NCI-H524 (cell line): ENCODE results near the gene SPTSSB.

Source experiments
- DNase-seq, 2 experiments: peaks; one replicate each; lab custom pipeline; 2025; lab: John Stamatoyannopoulos, UW

SPTSSB gene

DNA sequence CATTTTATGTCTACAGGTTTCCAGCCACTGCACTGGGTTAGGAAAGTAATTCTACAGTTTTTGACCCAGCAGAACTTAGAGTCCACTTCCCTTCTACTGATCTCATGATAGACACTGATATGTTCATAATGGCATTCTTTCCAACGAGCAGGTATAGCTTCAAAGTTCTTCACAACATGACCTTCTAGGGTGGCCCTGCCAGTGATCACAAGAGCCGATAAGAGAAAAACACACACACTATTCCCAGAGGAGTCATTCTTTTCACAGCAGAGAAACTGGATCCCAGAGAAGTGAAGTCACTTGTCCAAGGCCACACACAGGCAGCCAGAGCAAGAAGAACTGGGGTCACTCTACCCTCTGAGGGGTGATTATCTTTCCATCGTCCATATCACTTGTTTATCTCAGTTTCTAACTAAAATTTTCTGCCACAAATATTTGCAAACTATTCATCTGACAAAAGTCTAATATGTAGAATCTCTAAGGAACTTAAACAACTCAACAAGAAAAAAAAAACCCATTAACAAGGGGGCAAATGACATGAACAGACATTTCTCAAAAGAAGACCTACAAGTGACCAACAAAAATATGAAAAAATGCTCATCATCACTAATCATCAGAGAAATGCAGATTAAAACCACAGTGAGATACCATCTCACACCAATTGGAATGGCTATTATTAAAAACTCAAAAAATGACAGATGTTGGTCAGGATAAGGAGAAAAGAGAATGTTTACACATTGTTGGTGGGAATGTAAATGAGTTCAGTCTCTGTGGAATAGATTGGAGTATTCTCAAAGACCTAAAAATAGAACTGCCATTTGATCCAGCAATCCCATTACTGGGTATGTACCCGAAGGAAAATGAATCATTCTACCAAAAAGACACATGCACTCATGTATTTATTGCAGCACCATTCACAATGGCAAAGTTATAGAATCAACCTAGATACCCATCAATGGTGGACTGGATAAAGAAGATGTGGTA, 31.5 kb downstream of the SPTSSB start:
- DNase-seq: no peak

DNA sequence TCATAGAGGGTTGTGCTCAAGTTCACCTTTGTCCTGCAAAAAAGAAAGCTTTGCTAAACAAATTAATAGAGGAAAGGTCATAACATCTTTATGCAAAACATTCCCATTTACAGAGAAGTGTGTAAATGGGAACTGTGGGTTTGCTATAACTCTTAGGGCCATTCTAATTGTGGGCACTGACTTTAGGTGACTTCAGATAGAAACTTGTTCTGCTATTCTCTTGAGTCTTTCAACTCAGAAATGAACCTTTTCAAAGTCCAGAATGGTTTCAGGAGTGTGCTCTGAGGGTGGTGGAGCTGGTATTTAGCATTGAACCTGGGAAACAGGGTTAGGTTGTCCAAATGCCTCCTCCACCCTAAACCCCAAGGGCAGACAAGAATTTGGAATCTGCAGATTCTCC, 34.0 kb downstream of the SPTSSB start:
- no peak for DNase-seq

DNA sequence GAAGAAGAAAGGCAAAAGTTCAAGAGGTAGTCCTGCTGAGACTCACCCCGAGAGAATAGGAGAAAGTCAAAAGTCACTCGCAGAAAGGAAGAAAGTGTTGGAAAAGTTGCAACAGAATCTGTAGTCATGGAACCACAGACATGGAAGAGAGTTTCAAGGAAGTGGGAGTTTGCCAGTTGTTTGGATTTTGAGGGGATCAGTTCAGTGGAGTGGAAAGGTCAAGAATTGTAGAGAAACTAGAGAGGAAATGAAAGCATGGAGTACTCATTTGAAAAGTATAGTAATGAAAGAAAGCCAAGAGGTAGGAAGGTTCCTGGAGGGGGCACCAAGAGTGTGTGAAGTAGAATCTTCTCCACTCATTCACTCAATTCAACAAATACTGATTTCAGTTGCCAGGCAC, 34.7 kb downstream of the SPTSSB start:
- no peak for DNase-seq

DNA sequence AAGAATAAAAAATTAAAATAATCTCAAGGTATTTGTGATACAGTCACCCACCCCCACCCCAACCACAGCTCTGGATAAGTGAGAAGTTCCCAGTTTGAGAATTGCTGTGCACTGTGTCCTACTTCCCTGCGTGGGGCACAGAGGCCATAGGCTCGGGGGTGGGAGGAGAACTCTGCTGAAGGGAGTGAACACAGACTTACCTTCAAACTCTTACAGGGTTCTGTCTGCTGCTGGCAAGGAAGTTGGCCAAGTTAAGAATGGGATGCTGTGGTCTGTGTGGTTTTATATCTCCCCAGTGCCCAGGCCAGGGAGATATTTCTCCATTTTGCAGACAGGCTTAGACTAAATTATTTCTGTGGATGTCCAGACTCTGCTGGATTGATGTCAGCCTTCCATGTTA, 37.6 kb downstream of the SPTSSB start:
- DNase-seq: no peak

DNA sequence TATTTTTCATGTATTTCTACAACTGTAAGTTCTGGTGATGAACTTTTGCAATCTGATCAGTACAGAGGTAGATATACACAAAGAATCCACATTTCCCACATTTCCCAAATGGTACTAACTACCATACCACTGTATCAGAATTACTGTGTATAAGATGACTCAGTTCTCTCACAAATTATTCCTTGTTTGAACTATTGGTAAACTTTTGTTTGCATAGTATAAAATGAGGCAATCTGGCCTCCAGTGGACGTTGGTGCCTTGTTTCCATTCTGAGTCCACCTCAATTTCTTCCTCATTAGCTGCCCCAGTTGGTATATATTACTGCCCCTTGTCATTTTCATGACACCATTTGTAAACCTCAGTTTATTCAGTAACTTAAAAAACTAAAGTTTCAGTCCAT, 38.5 kb downstream of the SPTSSB start:
- DNase-seq: no peak

DNA sequence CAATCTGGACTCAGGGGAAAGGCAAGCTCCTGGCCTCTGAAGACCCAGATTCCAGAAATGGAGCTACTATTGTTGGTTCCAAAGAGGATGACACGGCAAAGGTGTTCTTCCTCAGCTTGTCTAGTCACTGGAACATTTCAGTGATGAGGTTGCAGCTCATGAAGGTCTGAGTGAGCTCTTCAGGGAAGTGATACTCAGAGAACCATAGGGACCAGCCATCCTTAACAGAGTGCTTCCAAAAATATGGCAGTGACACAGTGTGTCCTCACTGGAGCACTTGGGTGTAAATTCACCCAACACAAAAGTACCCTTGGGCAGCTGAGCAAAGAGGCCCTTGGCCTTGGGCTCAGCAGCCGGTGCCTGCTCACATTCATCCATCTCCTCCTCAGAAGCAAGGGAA, 46.3 kb downstream of the SPTSSB start:
- no peak for DNase-seq

DNA sequence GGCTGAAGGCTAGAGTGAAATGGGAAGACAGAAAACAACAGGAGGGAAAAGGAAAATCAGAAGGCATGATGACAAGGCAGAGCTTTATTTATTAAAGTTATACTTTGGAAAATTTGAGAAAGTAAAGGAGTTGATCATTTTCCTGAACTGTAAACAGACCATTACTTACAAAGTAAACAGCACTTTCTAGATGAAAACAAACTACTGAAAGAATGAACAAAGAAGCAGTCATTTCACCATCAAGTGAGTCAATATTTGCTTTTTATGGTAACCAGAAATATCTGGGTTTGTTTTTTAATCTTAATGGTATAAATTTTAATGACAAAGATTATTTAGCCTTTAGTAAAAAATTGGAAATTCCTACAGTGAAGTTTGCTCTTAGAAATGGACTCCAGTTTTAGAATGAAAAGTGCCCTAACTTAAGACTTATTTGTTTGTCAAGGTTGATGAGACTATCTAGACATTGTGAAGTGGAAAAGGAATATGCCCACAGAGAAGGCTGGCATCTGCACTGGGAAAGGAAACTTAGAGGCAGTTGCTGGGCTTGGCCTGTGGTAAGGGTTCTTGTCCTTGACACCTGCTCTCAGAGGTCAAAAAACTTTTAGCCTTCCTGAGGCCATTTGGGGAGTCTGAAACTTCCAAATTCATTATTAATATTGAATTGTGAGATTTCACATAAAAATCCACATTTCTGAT, 47.2 kb downstream of the SPTSSB start:
- DNase-seq: no peak

DNA sequence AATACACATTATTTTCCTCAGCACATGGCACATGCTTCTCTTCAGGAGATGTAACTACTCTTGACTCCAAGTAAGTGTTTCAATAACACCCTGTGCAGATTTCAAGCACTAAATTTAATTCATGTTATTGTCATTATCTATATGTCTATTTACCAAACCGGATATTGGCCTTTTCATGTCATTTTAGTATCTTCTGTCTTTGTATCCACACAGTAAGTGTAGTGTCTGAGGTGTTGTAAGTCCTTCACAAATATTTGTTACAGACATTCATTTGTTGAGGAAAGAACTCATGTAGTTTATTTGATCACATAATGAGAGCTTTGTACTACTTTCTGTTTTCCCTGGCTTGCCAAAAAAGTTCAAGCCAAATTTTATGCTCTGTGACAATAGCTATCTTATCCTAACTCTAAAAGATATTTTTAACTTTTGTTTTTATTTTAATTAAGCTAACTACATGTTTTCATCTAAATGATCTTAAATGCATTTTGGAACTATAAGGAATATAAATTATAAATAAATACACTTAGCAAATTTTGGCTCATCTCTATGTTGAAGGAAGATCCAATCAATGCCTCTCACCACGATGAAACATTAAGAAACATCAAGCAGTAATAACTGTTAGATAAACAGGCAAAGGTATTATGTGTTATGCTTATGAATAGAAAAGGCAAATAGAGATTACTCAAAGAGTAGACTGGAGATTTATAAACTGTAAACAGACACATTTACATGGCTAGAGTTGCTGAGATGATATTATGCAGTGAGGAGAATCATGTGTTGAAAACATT, 48.3 kb downstream of the SPTSSB start:
- DNase-seq: no peak

DNA sequence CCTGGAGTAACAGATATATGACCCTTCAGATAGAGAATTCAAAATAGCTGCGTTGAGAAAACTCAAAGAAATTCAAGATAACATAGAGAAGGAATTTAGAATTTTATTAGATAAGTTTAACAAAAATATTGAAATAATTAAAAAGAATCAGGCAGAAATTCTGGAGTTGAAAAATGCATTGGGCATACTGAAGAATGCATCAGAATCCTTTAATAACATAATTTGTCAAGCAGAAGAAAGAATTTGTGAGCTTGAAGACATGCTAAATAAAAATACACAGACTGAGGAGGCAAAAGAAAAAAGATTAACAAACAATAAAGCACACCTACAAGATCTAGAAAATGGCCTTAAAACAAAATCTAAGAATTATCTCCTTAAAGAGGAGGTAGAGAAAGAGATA, 50.5 kb downstream of the SPTSSB start:
- DNase-seq: no peak

DNA sequence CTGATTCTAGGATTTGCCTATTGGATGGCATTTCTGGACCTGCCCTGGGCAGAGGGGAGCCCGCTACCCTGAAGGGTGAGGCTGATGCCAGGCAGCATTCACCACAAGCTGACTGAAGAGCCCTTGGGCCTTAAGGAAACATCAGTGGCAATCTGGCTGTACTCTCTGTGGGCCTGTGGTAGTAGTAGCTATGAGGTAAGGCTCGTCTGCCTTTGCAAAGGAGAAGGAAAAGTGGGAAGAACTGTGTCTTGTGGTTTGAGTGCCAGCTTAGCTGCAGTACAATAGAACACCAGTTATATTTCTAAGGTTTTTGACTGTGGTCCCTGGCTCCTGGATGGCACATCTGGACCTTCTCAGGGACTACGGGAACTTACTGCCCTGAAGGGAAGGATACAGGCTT, 51.5 kb downstream of the SPTSSB start:
- DNase-seq: no peak

DNA sequence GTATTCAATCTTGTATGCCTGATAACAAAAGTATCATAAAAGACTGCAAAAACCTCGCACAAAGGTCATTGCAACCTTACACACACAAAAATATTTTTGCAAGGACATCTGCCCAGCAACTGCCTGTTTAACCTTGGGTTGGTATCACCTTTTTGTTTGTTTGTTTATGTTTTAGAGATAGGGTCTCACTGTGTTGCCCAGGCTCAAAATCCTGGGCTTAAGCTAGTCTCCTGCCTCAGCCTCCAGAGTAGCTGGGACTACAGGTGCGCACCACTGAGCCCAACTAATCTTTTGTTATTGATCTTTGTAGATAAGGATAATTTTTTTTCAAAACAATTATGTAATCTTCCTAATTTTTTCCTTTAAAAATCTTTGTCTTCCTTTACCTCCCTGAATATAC, 54.2 kb downstream of the SPTSSB start:
- DNase-seq: no peak

DNA sequence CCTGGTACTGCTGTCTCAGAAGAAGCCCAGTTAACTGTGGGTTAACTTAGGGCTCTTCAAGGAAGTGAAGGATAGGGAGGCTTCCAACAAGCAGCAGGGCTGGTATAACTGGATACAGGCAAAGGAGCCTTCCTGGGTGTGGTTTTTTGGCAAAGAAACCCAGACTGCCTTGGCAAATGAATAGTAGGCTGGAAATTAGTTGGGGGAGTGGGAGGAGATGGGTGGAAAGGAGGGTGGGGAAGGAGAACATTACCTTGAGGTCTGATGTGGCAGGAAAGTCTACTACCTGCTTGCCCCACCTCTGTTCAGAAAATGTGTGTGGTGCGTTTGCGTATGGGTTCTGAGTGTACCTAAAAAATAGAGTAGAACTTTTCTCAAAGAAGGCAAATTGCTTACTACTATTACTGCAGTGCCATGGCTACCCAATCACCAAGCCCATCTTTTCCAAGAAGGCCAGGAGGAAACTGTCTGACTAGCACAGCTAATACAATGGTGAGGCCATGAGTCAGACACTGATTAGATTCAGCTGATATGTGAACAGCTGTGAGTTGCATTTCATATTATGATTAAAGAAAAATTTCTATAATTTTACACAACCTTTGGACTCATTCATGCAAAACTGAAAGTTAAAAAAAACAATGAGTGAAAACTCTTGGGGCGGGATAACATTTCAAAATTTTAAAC, 55.2 kb downstream of the SPTSSB start:
- no peak for DNase-seq

DNA sequence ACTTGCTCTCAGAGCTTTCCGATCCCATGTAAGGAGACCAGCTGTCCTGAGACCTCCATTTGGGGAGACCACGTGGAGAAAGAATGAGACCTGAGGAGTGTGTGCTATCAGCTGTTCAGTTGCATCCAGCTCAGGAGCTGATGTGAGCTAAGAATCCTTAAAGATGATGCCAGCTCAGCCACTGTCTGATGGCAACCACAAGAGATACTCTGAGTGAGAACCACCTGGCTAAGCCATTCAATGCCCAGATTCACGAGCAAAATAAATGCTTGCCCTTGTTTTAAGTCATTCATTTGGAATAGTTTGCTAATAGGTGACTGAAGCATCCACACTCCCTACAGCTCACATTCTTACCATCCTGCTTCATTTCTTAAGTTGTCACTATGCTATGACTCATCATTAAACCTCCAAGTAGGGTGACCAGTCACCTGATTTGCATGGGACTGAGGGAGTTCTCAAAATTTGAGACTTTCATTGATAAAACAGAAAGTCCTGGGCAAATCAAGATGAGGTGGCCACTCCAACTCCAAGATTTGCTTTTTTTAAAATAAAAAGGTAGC, 56.4 kb downstream of the SPTSSB start:
- DNase-seq: no peak

DNA sequence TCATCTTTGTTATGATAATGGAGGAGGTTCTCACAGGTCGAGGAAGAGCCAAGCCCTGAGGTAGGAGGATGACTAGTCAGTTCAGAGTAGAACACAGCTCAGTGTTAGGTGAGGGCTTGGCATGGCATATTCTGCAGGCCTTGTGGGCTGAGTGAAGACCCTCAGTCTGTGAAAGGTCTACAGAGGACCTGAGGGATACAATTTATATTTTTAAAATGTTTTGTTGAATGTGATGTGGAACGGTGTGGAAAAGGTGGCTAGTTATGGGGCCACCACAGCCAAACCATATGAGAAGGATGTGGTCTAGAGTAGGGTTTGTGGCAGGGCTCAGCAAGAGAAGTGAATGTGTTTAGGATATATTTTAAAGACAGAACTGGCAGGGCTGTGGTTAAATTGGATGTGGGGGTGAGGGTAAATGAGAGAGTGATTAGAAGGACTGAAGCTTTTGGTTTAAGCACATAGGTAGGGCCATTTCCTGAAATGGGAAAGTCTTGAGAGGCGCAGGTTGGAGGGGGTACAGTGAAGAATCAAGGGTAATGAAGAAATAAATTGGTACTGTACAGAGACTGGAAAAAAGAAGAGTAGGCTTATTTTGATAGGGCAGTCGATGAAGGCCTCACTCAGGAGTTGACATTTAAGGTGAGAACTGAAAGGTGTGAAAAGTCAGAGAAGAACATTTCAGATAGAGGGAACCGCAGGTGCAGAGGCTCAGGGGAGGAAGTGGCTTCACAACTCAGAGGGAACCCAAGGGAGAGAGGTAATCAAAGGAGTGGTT, 60.5 kb downstream of the SPTSSB start:
- no peak for DNase-seq

DNA sequence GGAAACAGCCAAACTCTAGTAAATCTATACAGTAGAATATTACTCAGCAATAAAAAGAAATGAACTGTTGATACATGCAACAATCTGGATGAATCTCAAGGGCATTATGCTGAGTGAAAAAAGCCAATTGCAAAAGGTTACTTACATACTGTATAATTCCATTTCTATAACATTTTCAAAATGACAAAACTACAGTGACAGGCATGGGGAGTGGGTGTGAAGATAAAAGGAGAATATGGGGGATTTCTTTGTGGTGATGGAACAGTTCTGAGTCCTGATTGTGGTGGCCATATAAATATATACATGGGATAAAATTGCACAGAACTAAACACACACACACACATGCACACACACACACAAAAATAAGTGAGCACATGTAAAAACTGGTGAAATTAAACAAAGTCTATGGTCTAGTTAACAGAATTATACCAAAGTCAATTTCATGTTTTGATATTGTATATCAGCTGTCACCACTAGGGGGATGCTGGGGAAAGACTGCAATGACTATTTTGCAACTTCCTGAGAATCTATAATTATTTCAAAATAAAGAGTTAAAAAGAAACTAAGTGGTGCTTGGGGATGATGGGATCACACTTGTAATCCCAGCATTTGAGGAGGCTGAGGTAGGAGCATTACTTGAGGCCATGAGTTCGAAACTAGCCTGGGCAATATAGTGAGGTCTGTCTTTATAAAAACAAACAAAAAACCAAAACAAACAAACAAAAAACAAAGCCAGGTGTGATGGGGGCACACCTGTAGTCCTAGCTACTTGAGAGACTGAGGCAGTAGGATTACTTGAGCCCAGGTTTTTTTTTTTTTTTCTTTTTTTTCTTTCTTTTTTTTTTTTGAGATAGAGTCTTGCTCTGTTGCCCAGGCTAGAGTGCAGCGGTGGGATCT, 66.0 kb downstream of the SPTSSB start:
- DNase-seq: peak in 1 of 2 experiments; percentile 19

DNA sequence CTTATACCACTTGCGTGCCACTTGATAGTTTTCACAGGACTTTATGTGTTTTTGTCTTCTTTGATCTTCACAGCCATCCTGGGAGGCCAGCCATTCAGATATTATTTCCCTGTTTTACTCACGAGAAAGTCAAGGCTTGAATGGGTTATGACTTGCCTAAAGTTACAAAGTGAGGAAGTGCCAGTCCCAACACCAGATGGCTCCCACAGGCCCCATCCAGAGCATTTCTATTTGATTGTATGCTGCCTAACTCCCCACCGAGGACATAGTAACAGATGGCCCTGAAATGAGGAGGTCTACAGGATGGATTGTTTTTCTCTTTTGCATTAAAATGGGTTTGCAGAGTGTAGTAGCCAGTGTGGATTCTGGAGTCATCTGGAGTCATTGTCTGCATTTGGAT, 74.5 kb downstream of the SPTSSB start:
- peak; percentile 18 to 80 for DNase-seq

DNA sequence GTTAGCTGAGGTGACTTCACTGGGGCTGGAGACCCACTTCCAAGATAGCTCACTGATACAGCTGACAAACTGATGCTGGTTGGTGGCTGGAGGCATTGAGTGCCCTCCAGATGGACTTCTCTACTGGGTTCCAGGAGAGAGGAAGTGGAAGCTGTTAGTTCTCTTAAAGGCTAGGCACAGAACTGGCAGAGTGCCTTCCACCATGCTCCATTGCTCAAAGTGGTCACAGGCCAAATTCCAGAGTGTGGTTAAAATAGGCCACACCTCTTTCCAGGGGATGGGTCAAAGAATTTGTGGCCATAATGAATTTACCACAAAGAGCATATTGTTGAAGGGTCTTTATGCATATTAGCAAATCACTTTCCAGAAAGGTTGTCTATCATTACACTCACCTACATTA, 76.0 kb downstream of the SPTSSB start:
- no peak for DNase-seq
